Measurements from ENCODE around the gene BEGAIN. TPM values are rescaled to one million over a fixed set of nuclear protein-coding genes. Genes with fewer than 3 reads are reported as not detected.

Gene BEGAIN
- total and polyA plus RNA-seq, 2 of the 8 experiments (the other 6 are each of a cell fraction or from before 2014, with no cell fraction given) = 2.9 to 3.0 TPM

- TF ChIP-seq POU5F1 (IDR thresholded peaks at IDR 0.05; ENCODE audit: low read depth, low read length) = no peak
- no peak for TF ChIP-seq BCL11A (IDR thresholded peaks at IDR 0.05; ENCODE audit: low read depth in 2 of 2, low read length in 2 of 2)
- TF ChIP-seq EZH2 (IDR thresholded peaks at IDR 0.05; ENCODE audit: low read depth, low read length, severe bottlenecking) = no peak
- TF ChIP-seq POLR2AphosphoS5 (IDR thresholded peaks at IDR 0.05; ENCODE audit: low read depth, low read length) = no peak
These were observed 61.2 kb downstream of the BEGAIN start (continued) for GRCh38 chr14:100526057-100526456.

Data from H1 (cell line).